GM12878 (cell line): ENCODE measurements around the gene DYNC1I1. TPM values are rescaled to one million over a fixed set of nuclear protein-coding genes. Genes with fewer than 3 reads are reported as not detected.

Experiments
- ATAC-seq: fragments of 200-7000 bp; cut with Tn5 transposase; 3 replicates; pipeline ENCODE4 v1.9.1; 2020; ENCODE audit warnings: mild to moderate bottlenecking, moderate library complexity
- BruUV-seq: library from RNA; stranded (reverse); fragments of 400-500 nt; replicated peaks from 2 replicates; lab custom pipeline; 2021; lab: Mats Ljungman, UMichigan
- CTCF ChIA-PET: fragments of 300-600 bp; sonication (Branson Sonifier 250); formaldehyde crosslinking; extraction: SDS; loops from one replicate; lab custom pipeline; 2021; ENCODE audit warnings: inconsistent platforms; lab: Yijun Ruan, JAX
- POLR2A ChIA-PET: fragments of 350-600 bp; formaldehyde crosslinking; extraction: SDS; loops from one replicate; lab custom pipeline; 2021; ENCODE audit warnings: inconsistent platforms; lab: Charles Lee
- RAD21 ChIA-PET: fragments of 300-600 bp; sonication (Branson Sonifier 250); formaldehyde crosslinking; loops from one replicate; lab custom pipeline; 2023; ENCODE audit warnings: antibody characterized with exemption; ENCODE audit not compliant: unreplicated experiment; lab: Charles Lee
- SMC1A ChIA-PET: fragments of 300-600 bp; sonication (Branson Sonifier 250); formaldehyde crosslinking; loops from one replicate; lab custom pipeline; 2023; ENCODE audit not compliant: unreplicated experiment, uncharacterized antibody; lab: Charles Lee
- DNase-seq: peaks from one replicate; pipeline ENCODE4 v3.0.0-alpha.2; 2011; ENCODE audit warnings: low read depth, low spot score
- FAIRE-seq: peaks from 3 replicates; lab custom pipeline; 2011; peaks lifted over from hg19 to GRCh38; lab: Jason Lieb, UNC
- H2AFZ ChIP-seq: 2 replicates; pipeline ENCODE4 v1.6.0; 2011; ENCODE audit warnings: low read depth, low read length, control low read depth; ENCODE audit not compliant: control insufficient read depth
- H3K27ac ChIP-seq: 2 replicates; pipeline ENCODE4 v1.5.1; 2011; ENCODE audit warnings: control low read depth; ENCODE audit not compliant: control insufficient read depth, insufficient read depth
- H3K27me3 ChIP-seq, 2 experiments: replicated peaks in 1 of 2; 2 replicates each; pipeline versions ENCODE4 v1.6.0 to v1.6.1; 2011; ENCODE audit warnings: low read length in 1 of 2; ENCODE audit not compliant: control insufficient read depth in 2 of 2, insufficient read depth in 2 of 2
- H3K36me3 ChIP-seq, 2 experiments: 2 replicates each; pipeline ENCODE4 v1.5.1; 2011; ENCODE audit warnings: low read length in 1 of 2; ENCODE audit not compliant: control insufficient read depth in 2 of 2, insufficient read depth in 2 of 2
- H3K4me1 ChIP-seq: 2 replicates; pipeline ENCODE4 v1.6.1; 2011; ENCODE audit warnings: mild to moderate bottlenecking, low read length, moderate library complexity, mixed read lengths; ENCODE audit not compliant: control insufficient read depth, insufficient read depth
- H3K4me2 ChIP-seq: 2 replicates; pipeline ENCODE4 v1.6.0; 2011; ENCODE audit warnings: control low read depth; ENCODE audit not compliant: control insufficient read depth, insufficient read depth
- H3K4me3 ChIP-seq: fragments of 200-600 bp; sonication (generic); 2 replicates; pipeline ENCODE4 v1.5.1; 2016
- H3K79me2 ChIP-seq: 2 replicates; pipeline ENCODE4 v1.6.0; 2011; ENCODE audit warnings: low read length; ENCODE audit not compliant: control insufficient read depth, insufficient read depth
- H3K9ac ChIP-seq: 2 replicates; pipeline ENCODE4 v1.8.0; 2011; ENCODE audit warnings: low read length, control low read depth, mixed read lengths; ENCODE audit not compliant: control insufficient read depth, insufficient read depth
- H3K9me3 ChIP-seq: replicated peaks from 3 replicates; pipeline ENCODE4 v1.5.1; 2011; ENCODE audit warnings: mild to moderate bottlenecking, low read length; ENCODE audit not compliant: control insufficient read depth, insufficient read depth
- H4K20me1 ChIP-seq: 2 replicates; pipeline ENCODE4 v1.6.0; 2011; ENCODE audit not compliant: control insufficient read depth, insufficient read depth
- CEBPB ChIP-seq, 2 experiments: fragments of 150-350 bp in 1 of 2; IDR thresholded peaks; 2 replicates each; pipeline ENCODE4 v1.6.1; 2012 to 2014; ENCODE audit warnings: low read depth in 2 of 2, low read length in 2 of 2, borderline replicate concordance in 1 of 2, inconsistent platforms in 1 of 2
- EED ChIP-seq: sonication (generic); IDR thresholded peaks from 2 replicates; pipeline ENCODE4 v1.6.1; 2016; ENCODE audit warnings: antibody characterized with exemption, low read depth
- IRF4 ChIP-seq: IDR thresholded peaks from 2 replicates; pipeline ENCODE4 v1.6.1; 2011; ENCODE audit warnings: low read depth, low read length
- MYB ChIP-seq: fragments of 150-350 bp; IDR thresholded peaks from 2 replicates; pipeline ENCODE4 v1.6.1; 2014; ENCODE audit warnings: mild to moderate bottlenecking, low read depth, low read length, borderline replicate concordance
- NR2C2 ChIP-seq: IDR thresholded peaks from 2 replicates; pipeline ENCODE4 v1.6.1; 2011; ENCODE audit warnings: borderline replicate concordance, low read depth; ENCODE audit not compliant: control insufficient read depth, insufficient read length
- SP1 ChIP-seq: IDR thresholded peaks from one replicate; pipeline ENCODE4 v1.6.1; 2011; ENCODE audit warnings: low read depth, low read length
- SREBF2 ChIP-seq: IDR thresholded peaks from 2 replicates; pipeline ENCODE4 v1.6.1; 2012; ENCODE audit warnings: mild to moderate bottlenecking, low read length
- SRF ChIP-seq, 2 experiments: IDR thresholded peaks; 2 replicates each; pipeline ENCODE4 v1.6.1; 2011; ENCODE audit warnings: low read depth in 2 of 2, low read length in 2 of 2, mild to moderate bottlenecking in 1 of 2, moderate library complexity in 1 of 2
- TBL1XR1 ChIP-seq: IDR thresholded peaks from 2 replicates; pipeline ENCODE4 v1.6.1; 2012; ENCODE audit warnings: low read depth, low read length, improper control_type of control experiment
- ZSCAN29 ChIP-seq: fragments of 450-650 bp; IDR thresholded peaks from 2 replicates; pipeline ENCODE4 v1.6.1; 2017; ENCODE audit warnings: mild to moderate bottlenecking, moderate library complexity
- in situ Hi-C: fragments of 300-500 bp; cut with MboI; formaldehyde crosslinking; loops from 9 replicates; pipeline ENCODE4 v1.14.3; 2018; ENCODE audit warnings: mixed read lengths
- intact Hi-C: fragments of 100-400 bp; cut with micrococcal nuclease; formaldehyde crosslinking; loops from one replicate; pipeline ENCODE4 v1.14.2; 2022; ENCODE audit not compliant: unreplicated experiment
- polyA plus RNA-seq, 11 experiments: library from polyadenylated mRNA; depleted of rRNA in 4 of 11; unstranded in 6 of 11; stranded (reverse) in 5 of 11; fragments of >200 nt; fragmentation: Nextera tagmentation in 4 of 11; fragmentation: Illumina TruSeq in 1 of 11; extraction: Ambion mirVana in 4 of 11; extraction: Trizol in 1 of 11; gene quantifications; 1 replicate in 1 of 11; 2 replicates in 10 of 11; pipeline versions ENCODE4 v1.2.1 to v1.2.3, GENCODE V29; 2011 to 2016; ENCODE audit warnings: inconsistent platforms in 2 of 11, missing spikeins in 2 of 11, low read depth in 1 of 11
- total RNA-seq, 4 experiments: library from RNA; depleted of rRNA in 3 of 4; stranded (reverse); fragments of >200 nt in 3 of 4; fragmentation: Illumina TruSeq in 1 of 4; extraction: Trizol in 1 of 4; gene quantifications; 2 replicates each; pipeline versions ENCODE4 v1.2.1 to v1.2.3, GENCODE V29; 2013 to 2021
- TF ChIP-seq, protein P1 (sequence below): fragments of 450-650 bp; formaldehyde crosslinking; IDR thresholded peaks from 2 replicates; pipeline ENCODE4 v1.4.0; 2022; ENCODE audit warnings: mild to moderate bottlenecking, moderate library complexity

Gene DYNC1I1
- total and polyA plus RNA-seq, 10 of the 15 experiments (the other 5 are each of a cell fraction or from before 2014, with no cell fraction given) = 0.05 to 0.91 (median 0.14) TPM; not detected in 3

GRCh38 chr7:95753440-95753839, 18.9 kb upstream of the DYNC1I1 start:
- SMC1A ChIA-PET = no interaction called here
- in situ Hi-C loops = no loop called here
- H3K4me1 ChIP-seq = no peaks in the 10 kb centered on the region
- H3K9ac ChIP-seq = no peak overlapping the region
- FAIRE-seq (no peak), DNase-seq (no peak), ATAC-seq (no peak)
- H3K4me3 ChIP-seq = no peak overlapping the region
- TF ChIP-seq CEBPB (IDR thresholded peaks at IDR 0.05; ENCODE audit: borderline replicate concordance in 1 of 2, low read depth in 2 of 2, low read length in 2 of 2) (no peak), TBL1XR1 (no peak), IRF4 (no peak), SRF (IDR thresholded peaks at IDR 0.05; ENCODE audit: low read depth in 2 of 2, low read length in 2 of 2) (no peak), SP1 (no peak), SREBF2 (no peak), EED (no peak), ZSCAN29 (no peak), MYB (no peak), NR2C2 (no peak)
- TF ChIP-seq, protein P1, sequence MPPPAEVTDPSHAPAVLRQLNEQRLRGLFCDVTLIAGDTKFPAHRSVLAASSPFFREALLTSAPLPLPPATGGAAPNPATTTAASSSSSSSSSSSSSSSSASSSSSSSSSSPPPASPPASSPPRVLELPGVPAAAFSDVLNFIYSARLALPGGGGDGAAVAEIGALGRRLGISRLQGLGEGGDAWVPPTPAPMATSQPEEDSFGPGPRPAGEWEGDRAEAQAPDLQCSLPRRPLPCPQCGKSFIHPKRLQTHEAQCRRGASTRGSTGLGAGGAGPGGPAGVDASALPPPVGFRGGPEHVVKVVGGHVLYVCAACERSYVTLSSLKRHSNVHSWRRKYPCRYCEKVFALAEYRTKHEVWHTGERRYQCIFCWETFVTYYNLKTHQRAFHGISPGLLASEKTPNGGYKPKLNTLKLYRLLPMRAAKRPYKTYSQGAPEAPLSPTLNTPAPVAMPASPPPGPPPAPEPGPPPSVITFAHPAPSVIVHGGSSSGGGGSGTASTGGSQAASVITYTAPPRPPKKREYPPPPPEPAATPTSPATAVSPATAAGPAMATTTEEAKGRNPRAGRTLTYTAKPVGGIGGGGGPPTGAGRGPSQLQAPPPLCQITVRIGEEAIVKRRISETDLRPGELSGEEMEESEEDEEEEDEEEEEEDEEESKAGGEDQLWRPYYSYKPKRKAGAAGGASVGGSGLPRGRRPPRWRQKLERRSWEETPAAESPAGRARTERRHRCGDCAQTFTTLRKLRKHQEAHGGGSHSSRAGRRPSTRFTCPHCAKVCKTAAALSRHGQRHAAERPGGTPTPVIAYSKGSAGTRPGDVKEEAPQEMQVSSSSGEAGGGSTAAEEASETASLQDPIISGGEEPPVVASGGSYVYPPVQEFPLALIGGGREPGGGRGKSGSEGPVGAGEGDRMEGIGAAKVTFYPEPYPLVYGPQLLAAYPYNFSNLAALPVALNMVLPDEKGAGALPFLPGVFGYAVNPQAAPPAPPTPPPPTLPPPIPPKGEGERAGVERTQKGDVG (CRISPR knock-in tag) = no peak
- no peaks in the 10 kb centered on the region for H3K9me3 ChIP-seq
- CTCF ChIA-PET = no interaction called here
- BruUV-seq = no TSS peak
- H3K27ac ChIP-seq = no peak overlapping the region
- intact Hi-C loops = no loop called here
- H3K27me3 ChIP-seq = no peaks in the 10 kb centered on the region
- no peak overlapping the region for H3K4me2 ChIP-seq
- H4K20me1 ChIP-seq = no peaks in the 10 kb centered on the region
- H3K79me2 ChIP-seq = no peaks in the 10 kb centered on the region
- no peak overlapping the region for H2AFZ ChIP-seq
- H3K36me3 ChIP-seq = no peaks in the 10 kb centered on the region
- RAD21 ChIA-PET = no interaction called here
- POLR2A ChIA-PET = no interaction called here
